Esophagus (tissue), 2 donors: ENCODE data around the gene BMPER. TPM values are rescaled to one million over a fixed set of nuclear protein-coding genes. Genes with fewer than 3 reads are reported as not detected.

Experiments
- H3K27ac ChIP-seq, 2 donors: one replicate each; pipeline ENCODE4 v1.5.1; 2013; ENCODE audit warnings: low read depth in 2 of 2, mild to moderate bottlenecking in 2 of 2, inconsistent platforms in 1 of 2, low read length in 1 of 2, moderate library complexity in 1 of 2
- H3K27me3 ChIP-seq, 2 donors: one replicate each; pipeline ENCODE4 v1.6.1; 2013; ENCODE audit warnings: low read length in 2 of 2, control low read depth in 1 of 2, mild to moderate bottlenecking in 1 of 2; ENCODE audit not compliant: insufficient read depth in 2 of 2, control insufficient read depth in 1 of 2
- H3K36me3 ChIP-seq, 2 donors: one replicate each; pipeline ENCODE4 v1.6.1; 2013; ENCODE audit warnings: low read length in 1 of 2; ENCODE audit not compliant: control insufficient read depth in 2 of 2, insufficient read depth in 2 of 2
- H3K4me1 ChIP-seq, 2 donors: one replicate each; pipeline ENCODE4 v1.6.1; 2013; ENCODE audit warnings: low read length in 1 of 2; ENCODE audit not compliant: control insufficient read depth in 2 of 2, insufficient read depth in 2 of 2
- H3K4me3 ChIP-seq, 2 donors: one replicate each; pipeline ENCODE4 v1.5.1; 2013; ENCODE audit warnings: low read length in 2 of 2, mild to moderate bottlenecking in 2 of 2, low read depth in 1 of 2, moderate library complexity in 1 of 2
- H3K9me3 ChIP-seq, 2 donors: one replicate each; pipeline ENCODE4 v1.6.1; 2013; ENCODE audit warnings: mild to moderate bottlenecking in 2 of 2, low read depth in 1 of 2, low read length in 1 of 2, moderate library complexity in 1 of 2; ENCODE audit not compliant: control insufficient read depth in 2 of 2, insufficient read depth in 1 of 2
- WGBS, 2 donors: extraction: QIAGEN DNeasy Blood & Tissue Kit; methylation state at CpG; one replicate each; pipeline ENCODE4 v1.1.7; 2013; 5-methylcytosine and 5-hydroxymethylcytosine counted together
- polyA plus RNA-seq, 2 donors: library from polyadenylated mRNA; stranded (reverse); fragments of 200-250 nt; gene quantifications; one replicate each; pipeline ENCODE4 v1.2.3, GENCODE V29; 2013
- donor health status: healthy with polysubstance abuse.
- donor health status: Bipolar disorder and iron deficiency.

BMPER gene
- polyA plus RNA-seq, 2 donors, result 0.06 to 0.19 TPM

GRCh38 chr7:34087892-34088891 is 182.9 kb downstream of the BMPER start:
- Histone ChIP-seq H3K9me3 (no peaks in the 10 kb centered on the region), H3K4me1 (no peaks in the 10 kb centered on the region), H3K27ac (no peak overlapping the region), H3K36me3 (no peaks in the 10 kb centered on the region), H3K4me3 (no peak overlapping the region), H3K27me3 (no peaks in the 10 kb centered on the region)
- WGBS, 2 donors, result 85 to 91% methylated on average over 10 of the region's 10 CpGs

- no peaks in the 10 kb centered on the region for H3K4me1 ChIP-seq
- no peaks in the 10 kb centered on the region for H3K9me3 ChIP-seq
- H3K4me3 ChIP-seq, result no peak overlapping the region
- no peak overlapping the region for H3K27ac ChIP-seq
- H3K36me3 ChIP-seq, result no peaks in the 10 kb centered on the region
- WGBS, 2 donors, result 54 to 55% methylated on average over 5 of the region's 5 CpGs
- no peaks in the 10 kb centered on the region for H3K27me3 ChIP-seq
Observed at GRCh38 chr7:34090816-34091215, 185.5 kb downstream of the BMPER start.

- Histone ChIP-seq H3K4me3 (no peak overlapping the region), H3K9me3 (no peaks in the 10 kb centered on the region), H3K27me3 (no peaks in the 10 kb centered on the region), H3K4me1 (no peaks in the 10 kb centered on the region), H3K36me3 (no peaks in the 10 kb centered on the region), H3K27ac (no peak overlapping the region)
- 26 to 36% methylated on average over 4 of the region's 4 CpGs for WGBS, 2 donors
Observed at GRCh38 chr7:34091321-34091917, 186.1 kb downstream of the BMPER start.

- Histone ChIP-seq H3K4me3 (no peak overlapping the region), H3K27ac (no peak overlapping the region), H3K4me1 (no peaks in the 10 kb centered on the region), H3K9me3 (no peaks in the 10 kb centered on the region), H3K36me3 (no peaks in the 10 kb centered on the region), H3K27me3 (no peaks in the 10 kb centered on the region)
- 90% methylated on average over 3 of the region's 3 CpGs for WGBS, 2 donors
Observed at GRCh38 chr7:34093276-34093675, 187.9 kb downstream of the BMPER start.

- H3K36me3 ChIP-seq, result no peaks in the 10 kb centered on the region
- H3K27me3 ChIP-seq, result no peaks in the 10 kb centered on the region
- peaks cover 0 to 2% of the 10 kb centered on the region in 2 donors for H3K9me3 ChIP-seq
- 47 to 48% methylated on average over 4 of the region's 4 CpGs for WGBS, 2 donors
- no peak overlapping the region for H3K4me3 ChIP-seq
- H3K4me1 ChIP-seq, result no peaks in the 10 kb centered on the region
- H3K27ac ChIP-seq, result peak overlapping the region in 1 of 2 donors; percentile 28
Observed at GRCh38 chr7:34096198-34096651, 190.9 kb downstream of the BMPER start.

GRCh38 chr7:34096777-34097176 is 191.4 kb downstream of the BMPER start:
- no peaks in the 10 kb centered on the region for H3K27me3 ChIP-seq
- WGBS, 2 donors, result 39 to 40% methylated on average over 2 of the region's 2 CpGs

GRCh38 chr7:34100661-34101060 is 195.3 kb downstream of the BMPER start:
- H3K27me3 ChIP-seq, result no peaks in the 10 kb centered on the region
- 61 to 69% methylated on average over 4 of the region's 4 CpGs for WGBS, 2 donors
- H3K36me3 ChIP-seq, result no peaks in the 10 kb centered on the region
- H3K27ac ChIP-seq, result no peak overlapping the region
- peaks cover 0 to 2% of the 10 kb centered on the region in 2 donors for H3K9me3 ChIP-seq
- H3K4me1 ChIP-seq, result no peaks in the 10 kb centered on the region
- H3K4me3 ChIP-seq, result no peak overlapping the region

More at GRCh38 chr7:34096777-34097176, 191.4 kb downstream of the BMPER start:
- H3K36me3 ChIP-seq, result no peaks in the 10 kb centered on the region
- H3K9me3 ChIP-seq, result peaks cover 0 to 2% of the 10 kb centered on the region in 2 donors
- H3K4me1 ChIP-seq, result no peaks in the 10 kb centered on the region
- no peak overlapping the region for H3K27ac ChIP-seq
- H3K4me3 ChIP-seq, result no peak overlapping the region

- Histone ChIP-seq H3K27me3 (no peaks in the 10 kb centered on the region), H3K4me1 (no peaks in the 10 kb centered on the region), H3K27ac (no peak overlapping the region), H3K36me3 (no peaks in the 10 kb centered on the region), H3K9me3 (peaks cover 0 to 2% of the 10 kb centered on the region in 2 donors), H3K4me3 (no peak overlapping the region)
- WGBS, 2 donors, result 49 to 60% methylated on average over 6 of the region's 6 CpGs
Observed at GRCh38 chr7:34104115-34104514, 198.8 kb downstream of the BMPER start.

- Histone ChIP-seq H3K36me3 (no peaks in the 10 kb centered on the region), H3K4me1 (no peaks in the 10 kb centered on the region), H3K27me3 (no peaks in the 10 kb centered on the region), H3K9me3 (peaks cover 0 to 2% of the 10 kb centered on the region in 2 donors), H3K4me3 (no peak overlapping the region), H3K27ac (no peak overlapping the region)
- WGBS, 2 donors, result 63 to 69% methylated on average over 1 of the region's 1 CpG
Observed at GRCh38 chr7:34104992-34105391, 199.7 kb downstream of the BMPER start.
